WTC11 (cell line): ENCODE results near the gene CLUH. TPM values are rescaled to one million over a fixed set of nuclear protein-coding genes. Genes with fewer than 3 reads are reported as not detected.

Experiments
- ATAC-seq: fragments of 200-7000 bp; cut with Tn5 transposase; 2 replicates; pipeline ENCODE4 v1.10.0; 2021; ENCODE audit warnings: mild to moderate bottlenecking, moderate library complexity
- CTCF ChIA-PET: fragments of 300-600 bp; sonication (Branson Sonifier 250); formaldehyde crosslinking; loops from one replicate; lab custom pipeline; 2021; ENCODE audit warnings: antibody characterized with exemption; lab: Charles Lee
- POLR2A ChIA-PET: fragments of 350-600 bp; sonication (Branson Sonifier 250); formaldehyde crosslinking; loops from one replicate; lab custom pipeline; 2021; ENCODE audit warnings: antibody characterized with exemption; lab: Charles Lee
- DNase-seq: peaks from one replicate; pipeline ENCODE4 v3.0.0; 2021; ENCODE audit warnings: low spot score
- H3K27ac Mint-ChIP-seq: 2 replicates; pipeline ENCODE4 v1.8.0; 2021; ENCODE audit warnings: mixed read lengths
- H3K27me3 Mint-ChIP-seq: 2 replicates; pipeline ENCODE4 v1.8.0; 2021; ENCODE audit warnings: low read depth, mild to moderate bottlenecking, moderate library complexity, mixed read lengths
- H3K36me3 Mint-ChIP-seq: 2 replicates; pipeline ENCODE4 v1.8.0; 2021; ENCODE audit warnings: mixed read lengths
- H3K4me1 Mint-ChIP-seq: 2 replicates; pipeline ENCODE4 v1.8.0; 2022; ENCODE audit warnings: mixed read lengths
- H3K4me3 Mint-ChIP-seq: 2 replicates; pipeline ENCODE4 v1.8.0; 2021; ENCODE audit warnings: mild to moderate bottlenecking, moderate library complexity, mixed read lengths
- H3K9me3 Mint-ChIP-seq: 2 replicates; pipeline ENCODE4 v1.8.0; 2021; ENCODE audit warnings: mixed read lengths
- E2F4 ChIP-seq: sonication (generic); formaldehyde crosslinking; IDR thresholded peaks from 2 replicates; pipeline ENCODE4 v1.8.1; 2022; ENCODE audit warnings: low read depth, mild to moderate bottlenecking, moderate library complexity, missing genetic modification reagents, borderline replicate concordance
- ELF4 ChIP-seq: sonication (generic); formaldehyde crosslinking; IDR thresholded peaks from 2 replicates; pipeline ENCODE4 v1.8.1; 2022; ENCODE audit warnings: low read depth, mild to moderate bottlenecking, moderate library complexity, missing genetic modification reagents
- EMX1 ChIP-seq: fragments of 250-450 bp; sonication (Bioruptor Pico); IDR thresholded peaks from 2 replicates; pipeline ENCODE4 v1.8.0; 2021; ENCODE audit warnings: mild to moderate bottlenecking
- FOXK1 ChIP-seq: sonication (generic); formaldehyde crosslinking; IDR thresholded peaks from 2 replicates; pipeline ENCODE4 v1.8.0; 2022; ENCODE audit warnings: mild to moderate bottlenecking, moderate library complexity, missing genetic modification reagents
- GABPB1 ChIP-seq: sonication (generic); formaldehyde crosslinking; IDR thresholded peaks from 2 replicates; pipeline ENCODE4 v1.8.1; 2023; ENCODE audit warnings: mild to moderate bottlenecking, missing genetic modification reagents
- GRHL2 ChIP-seq: fragments of 250-450 bp; sonication (Bioruptor Pico); IDR thresholded peaks from 2 replicates; pipeline ENCODE4 v1.8.0; 2022; ENCODE audit warnings: mild to moderate bottlenecking, moderate library complexity; ENCODE audit not compliant: insufficient replicate concordance, severe bottlenecking
- IRF1 ChIP-seq: sonication (generic); formaldehyde crosslinking; IDR thresholded peaks from 2 replicates; pipeline ENCODE4 v1.8.0; 2023; ENCODE audit warnings: missing genetic modification reagents
- IRF2 ChIP-seq: sonication (generic); formaldehyde crosslinking; IDR thresholded peaks from 2 replicates; pipeline ENCODE4 v1.8.0; 2022; ENCODE audit warnings: low read depth, missing genetic modification reagents, borderline replicate concordance
- JAZF1 ChIP-seq: fragments of 250-450 bp; sonication (Bioruptor Pico); IDR thresholded peaks from 2 replicates; pipeline ENCODE4 v1.9.0; 2021; ENCODE audit warnings: moderate library complexity, mild to moderate bottlenecking, inconsistent platforms
- MXD4 ChIP-seq: fragments of 250-450 bp; sonication (Bioruptor Pico); IDR thresholded peaks from 2 replicates; pipeline ENCODE4 v1.8.0; 2021; ENCODE audit warnings: mild to moderate bottlenecking, moderate library complexity, borderline replicate concordance
- MYBL2 ChIP-seq: sonication (generic); formaldehyde crosslinking; IDR thresholded peaks from 2 replicates; pipeline ENCODE4 v1.8.1; 2023; ENCODE audit warnings: mild to moderate bottlenecking, moderate library complexity, missing genetic modification reagents
- NFE2L1 ChIP-seq: sonication (generic); formaldehyde crosslinking; IDR thresholded peaks from 2 replicates; pipeline ENCODE4 v1.8.1; 2023; ENCODE audit warnings: missing genetic modification reagents
- NR1H2 ChIP-seq: sonication (generic); formaldehyde crosslinking; IDR thresholded peaks from 2 replicates; pipeline ENCODE4 v1.9.0; 2021; ENCODE audit warnings: mild to moderate bottlenecking, moderate library complexity, missing genetic modification reagents
- OVOL2 ChIP-seq: fragments of 250-450 bp; sonication (Bioruptor Pico); IDR thresholded peaks from 2 replicates; pipeline ENCODE4 v1.9.0; 2021; ENCODE audit warnings: mild to moderate bottlenecking, borderline replicate concordance
- PRDM15 ChIP-seq: sonication (generic); formaldehyde crosslinking; IDR thresholded peaks from 2 replicates; pipeline ENCODE4 v1.8.0; 2022; ENCODE audit warnings: missing genetic modification reagents
- PREB ChIP-seq: sonication (generic); formaldehyde crosslinking; IDR thresholded peaks from 2 replicates; pipeline ENCODE4 v1.8.1; 2022; ENCODE audit warnings: mild to moderate bottlenecking, missing genetic modification reagents, moderate library complexity, borderline replicate concordance
- PRRX2 ChIP-seq: fragments of 250-450 bp; sonication (Bioruptor Pico); IDR thresholded peaks from 2 replicates; pipeline ENCODE4 v1.8.0; 2021; ENCODE audit warnings: mild to moderate bottlenecking
- SOX15 ChIP-seq: fragments of 250-450 bp; sonication (Bioruptor Pico); IDR thresholded peaks from 2 replicates; pipeline ENCODE4 v1.9.0; 2021; ENCODE audit warnings: mild to moderate bottlenecking
- ZNF121 ChIP-seq: sonication (generic); formaldehyde crosslinking; IDR thresholded peaks from 2 replicates; pipeline ENCODE4 v1.8.0; 2023; ENCODE audit warnings: missing genetic modification reagents
- ZNF416 ChIP-seq: fragments of 250-450 bp; sonication (Bioruptor Pico); IDR thresholded peaks from 2 replicates; pipeline ENCODE4 v1.9.0; 2021; ENCODE audit warnings: mild to moderate bottlenecking, inconsistent platforms
- ZNF423 ChIP-seq: fragments of 250-450 bp; sonication (Bioruptor Pico); IDR thresholded peaks from 2 replicates; pipeline ENCODE4 v2.1.2; 2022; ENCODE audit warnings: mild to moderate bottlenecking, moderate library complexity
- ZSCAN18 ChIP-seq: fragments of 250-450 bp; sonication (Bioruptor Pico); IDR thresholded peaks from 2 replicates; pipeline ENCODE4 v2.1.2; 2022; ENCODE audit warnings: mild to moderate bottlenecking, moderate library complexity
- total RNA-seq: library from RNA; stranded (reverse); gene quantifications from 3 replicates; pipeline ENCODE4 v1.2.3, GENCODE V29; 2021

Gene CLUH
- total RNA-seq, 1 experiment from 2014 or later: 105 TPM

- Mint-ChIP-seq H3K4me3 (no peak overlapping the region), H3K36me3 (peaks cover 4% of the 10 kb centered on the region), H3K4me1 (peaks cover 30% of the 10 kb centered on the region), H3K27me3 (peaks cover 8% of the 10 kb centered on the region), H3K9me3 (no peaks in the 10 kb centered on the region), H3K27ac (no peak overlapping the region)
- DNase-seq (no peak), ATAC-seq (no peak)
- ChIA-PET POLR2A (interaction anchor here (0.5 to 1.4 kb wide), 2 partner anchors 29 to 37 kb away, joined by 3 read pairs; no protein-coding TSS in a partner anchor), CTCF (interaction anchor here (0.5 to 1.5 kb wide), 11 partner anchors 12 to 336 kb away, joined by 3 to 8 read pairs (median 3); no protein-coding TSS in a partner anchor)
- TF ChIP-seq ZNF416 (no peak), ZSCAN18 (CRISPR knock-in tag) (no peak), SOX15 (CRISPR knock-in tag) (no peak), MYBL2 (no peak), PRRX2 (CRISPR knock-in tag) (no peak), PRDM15 (no peak), EMX1 (CRISPR knock-in tag) (no peak), NFE2L1 (CRISPR knock-in tag) (no peak), ELF4 (CRISPR knock-in tag) (no peak), NR1H2 (no peak), IRF2 (CRISPR knock-in tag) (no peak)
Measured at GRCh38 chr17:2721603-2722002, 10.0 kb upstream of the CLUH start.

- CTCF ChIA-PET: interaction anchor here (0.5 to 1.0 kb wide), 2 partner anchors 33 to 924 kb away, joined by 3 to 5 read pairs; no protein-coding TSS in a partner anchor
Measured at GRCh38 chr17:2719861-2720260, 8.3 kb upstream of the CLUH start.

More at GRCh38 chr17:2719861-2720260, 8.3 kb upstream of the CLUH start:
- no peak for DNase-seq
- no peaks in the 10 kb centered on the region for H3K36me3 Mint-ChIP-seq
- no peak for ATAC-seq
- H3K4me1 Mint-ChIP-seq: peaks cover 25% of the 10 kb centered on the region
- H3K27me3 Mint-ChIP-seq: no peaks in the 10 kb centered on the region
- H3K9me3 Mint-ChIP-seq: no peaks in the 10 kb centered on the region
- no peak overlapping the region for H3K4me3 Mint-ChIP-seq
- POLR2A ChIA-PET: interaction anchor here (0.6 to 0.7 kb wide), 2 partner anchors 154 to 329 kb away, joined by 3 read pairs; no protein-coding TSS in a partner anchor
- H3K27ac Mint-ChIP-seq: no peak overlapping the region
- TF ChIP-seq IRF1 (no peak), JAZF1 (CRISPR knock-in tag) (no peak), PREB (CRISPR knock-in tag) (no peak), ZNF121 (CRISPR knock-in tag) (no peak), SOX15 (CRISPR knock-in tag) (no peak), E2F4 (CRISPR knock-in tag) (no peak), ZNF423 (CRISPR knock-in tag) (no peak), FOXK1 (CRISPR knock-in tag) (no peak), GRHL2 (no peak), GABPB1 (no peak), PRRX2 (CRISPR knock-in tag) (no peak), NR1H2 (no peak), MXD4 (no peak), OVOL2 (no peak)
